ENCODE results near the gene RGS9. TPM values are rescaled to one million over a fixed set of nuclear protein-coding genes. Genes with fewer than 3 reads are reported as not detected.
"Not testable (repeated sequence)": the region's sequence is repeated elsewhere in the genome, so short reads cannot be mapped to it uniquely, and the experiment has no call there.

Gene RGS9
- total RNA-seq, 1 donor from 2014 or later = 8.5 TPM

GRCh38 chr17:65095465-65095864, 41.7 kb upstream of the RGS9 start:
- TF ChIP-seq CTCF (IDR thresholded peaks at IDR 0.05; ENCODE audit: unreplicated experiment) = no peak
- H3K27me3 Mint-ChIP-seq (ENCODE audit: unreplicated experiment) = peaks cover 6% of the 10 kb centered on the region
- peaks cover 10% of the 10 kb centered on the region for H3K4me1 Mint-ChIP-seq (ENCODE audit: unreplicated experiment)
- H3K4me3 Mint-ChIP-seq (ENCODE audit: unreplicated experiment) = no peak overlapping the region
- no peak for DNase-seq (ENCODE audit: low spot score)
- H3K9me3 Mint-ChIP-seq (ENCODE audit: unreplicated experiment) = no peaks in the 10 kb centered on the region
- no peak overlapping the region for H3K27ac Mint-ChIP-seq (ENCODE audit: unreplicated experiment)
- no peaks in the 10 kb centered on the region for H3K36me3 Mint-ChIP-seq (ENCODE audit: low read depth, unreplicated experiment)

- not testable (repeated sequence) for H3K4me1 Mint-ChIP-seq (ENCODE audit: unreplicated experiment); H3K27me3 Mint-ChIP-seq (ENCODE audit: unreplicated experiment); H3K36me3 Mint-ChIP-seq (ENCODE audit: low read depth, unreplicated experiment); H3K9me3 Mint-ChIP-seq (ENCODE audit: unreplicated experiment); H3K27ac Mint-ChIP-seq (ENCODE audit: unreplicated experiment); H3K4me3 Mint-ChIP-seq (ENCODE audit: unreplicated experiment); DNase-seq (ENCODE audit: low spot score)
Measured at GRCh38 chr17:65096382-65096781, 40.8 kb upstream of the RGS9 start.

GRCh38 chr17:65097110-65097509, 40.1 kb upstream of the RGS9 start:
- no peaks in the 10 kb centered on the region for H3K9me3 Mint-ChIP-seq (ENCODE audit: unreplicated experiment)
- no peak for TF ChIP-seq CTCF (IDR thresholded peaks at IDR 0.05; ENCODE audit: unreplicated experiment)
- no peak for DNase-seq (ENCODE audit: low spot score)
- no peak overlapping the region for H3K4me3 Mint-ChIP-seq (ENCODE audit: unreplicated experiment)
- peaks cover 3% of the 10 kb centered on the region for H3K4me1 Mint-ChIP-seq (ENCODE audit: unreplicated experiment)
- H3K27ac Mint-ChIP-seq (ENCODE audit: unreplicated experiment) = no peak overlapping the region
- H3K27me3 Mint-ChIP-seq (ENCODE audit: unreplicated experiment) = peaks cover 5% of the 10 kb centered on the region
- H3K36me3 Mint-ChIP-seq (ENCODE audit: low read depth, unreplicated experiment) = no peaks in the 10 kb centered on the region

GRCh38 chr17:65099475-65099874, 37.7 kb upstream of the RGS9 start:
- no peaks in the 10 kb centered on the region for H3K9me3 Mint-ChIP-seq (ENCODE audit: unreplicated experiment)
- H3K27me3 Mint-ChIP-seq (ENCODE audit: unreplicated experiment) = peaks cover 5% of the 10 kb centered on the region
- no peak overlapping the region for H3K27ac Mint-ChIP-seq (ENCODE audit: unreplicated experiment)
- no peak overlapping the region for H3K4me3 Mint-ChIP-seq (ENCODE audit: unreplicated experiment)
- no peak for TF ChIP-seq CTCF (IDR thresholded peaks at IDR 0.05; ENCODE audit: unreplicated experiment)
- H3K4me1 Mint-ChIP-seq (ENCODE audit: unreplicated experiment) = peaks cover 12% of the 10 kb centered on the region
- DNase-seq (ENCODE audit: low spot score) = no peak
- no peaks in the 10 kb centered on the region for H3K36me3 Mint-ChIP-seq (ENCODE audit: low read depth, unreplicated experiment)

- no peak for DNase-seq (ENCODE audit: low spot score)
- Mint-ChIP-seq H3K27ac (ENCODE audit: unreplicated experiment) (no peak overlapping the region), H3K4me1 (ENCODE audit: unreplicated experiment) (peaks cover 14% of the 10 kb centered on the region), H3K27me3 (ENCODE audit: unreplicated experiment) (peaks cover 4% of the 10 kb centered on the region), H3K36me3 (ENCODE audit: low read depth, unreplicated experiment) (no peaks in the 10 kb centered on the region), H3K4me3 (ENCODE audit: unreplicated experiment) (no peak overlapping the region), H3K9me3 (ENCODE audit: unreplicated experiment) (no peaks in the 10 kb centered on the region)
- TF ChIP-seq CTCF (IDR thresholded peaks at IDR 0.05; ENCODE audit: unreplicated experiment) = no peak
Measured at GRCh38 chr17:65099941-65100315, 37.2 kb upstream of the RGS9 start.

All from endothelial cell (in vitro differentiated cells).